ENCODE results near the gene ZFP69B. TPM values are rescaled to one million over a fixed set of nuclear protein-coding genes. Genes with fewer than 3 reads are reported as not detected.

The ZFP69B gene
- total and polyA plus RNA-seq, 2 donors (not counting 3 experiments of a cell fraction or from before 2014, with no cell fraction given) = 0.81 to 3.4 TPM

DNA sequence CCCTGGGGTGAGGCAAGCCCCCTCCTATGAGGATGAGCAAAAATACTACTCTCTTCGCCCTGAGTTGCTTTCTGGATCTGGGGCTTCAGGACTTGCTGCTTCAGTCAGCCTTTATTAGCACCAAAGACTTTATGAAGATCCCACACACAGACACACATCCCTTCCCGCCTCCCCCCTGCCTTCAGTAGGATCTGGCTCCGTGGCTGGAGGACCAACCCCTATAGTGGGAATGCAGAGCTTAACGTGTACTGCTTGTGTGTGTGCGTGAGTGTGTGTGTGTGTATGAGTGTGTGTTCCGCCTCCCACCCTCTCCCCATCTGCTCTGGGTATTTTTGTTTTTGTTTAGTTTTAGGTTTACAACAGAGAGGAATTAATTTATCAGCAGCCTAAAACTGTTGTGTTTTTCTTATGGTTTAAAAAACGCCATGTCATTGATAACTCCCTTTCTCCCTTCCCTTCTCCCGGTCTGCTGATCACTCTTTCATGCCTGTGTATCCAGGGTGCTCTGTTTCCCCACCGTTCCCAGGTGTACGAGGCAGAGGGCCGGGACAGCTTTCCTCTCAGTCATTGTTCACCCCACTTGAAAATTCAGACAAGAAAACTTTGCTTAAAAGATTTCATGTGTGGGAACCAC, 27.5 kb upstream of the ZFP69B start:
- ChIA-PET CTCF (interaction anchor here (4.8 kb wide), 1 partner anchor 16 kb away, joined by 34 read pairs; no protein-coding TSS in a partner anchor), POLR2A (no interaction called here)
- intact Hi-C loops (cut with micrococcal nuclease) = no loop called here
- H3K79me2 ChIP-seq (ENCODE audit: control insufficient read depth, insufficient read depth, low read length) = no peaks in the 10 kb centered on the region
- FAIRE-seq (no peak), DNase-seq (ENCODE audit: low read depth, low spot score) (no peak)
- dilution Hi-C loops (cut with MboI; ENCODE audit: extremely low pct_ligation_motif_present, low sequenced_read_pairs) = no loop called here
- TF ChIP-seq, protein P1, sequence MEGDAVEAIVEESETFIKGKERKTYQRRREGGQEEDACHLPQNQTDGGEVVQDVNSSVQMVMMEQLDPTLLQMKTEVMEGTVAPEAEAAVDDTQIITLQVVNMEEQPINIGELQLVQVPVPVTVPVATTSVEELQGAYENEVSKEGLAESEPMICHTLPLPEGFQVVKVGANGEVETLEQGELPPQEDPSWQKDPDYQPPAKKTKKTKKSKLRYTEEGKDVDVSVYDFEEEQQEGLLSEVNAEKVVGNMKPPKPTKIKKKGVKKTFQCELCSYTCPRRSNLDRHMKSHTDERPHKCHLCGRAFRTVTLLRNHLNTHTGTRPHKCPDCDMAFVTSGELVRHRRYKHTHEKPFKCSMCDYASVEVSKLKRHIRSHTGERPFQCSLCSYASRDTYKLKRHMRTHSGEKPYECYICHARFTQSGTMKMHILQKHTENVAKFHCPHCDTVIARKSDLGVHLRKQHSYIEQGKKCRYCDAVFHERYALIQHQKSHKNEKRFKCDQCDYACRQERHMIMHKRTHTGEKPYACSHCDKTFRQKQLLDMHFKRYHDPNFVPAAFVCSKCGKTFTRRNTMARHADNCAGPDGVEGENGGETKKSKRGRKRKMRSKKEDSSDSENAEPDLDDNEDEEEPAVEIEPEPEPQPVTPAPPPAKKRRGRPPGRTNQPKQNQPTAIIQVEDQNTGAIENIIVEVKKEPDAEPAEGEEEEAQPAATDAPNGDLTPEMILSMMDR (IDR thresholded peaks at IDR 0.05; ENCODE audit: extremely low read depth in 1 of 2, insufficient read depth in 1 of 2, low read depth in 1 of 2, low read length in 2 of 2) = no peak
- TF ChIP-seq JUN (IDR thresholded peaks at IDR 0.05; ENCODE audit: borderline replicate concordance, insufficient read depth, insufficient read length, low read depth) = no peak
- no peak for TF ChIP-seq MAX (IDR thresholded peaks at IDR 0.05; ENCODE audit: insufficient read depth, insufficient read length)
- H3K4me1 ChIP-seq (ENCODE audit: control insufficient read depth, extremely low read depth, insufficient read depth, low read length) = no peaks in the 10 kb centered on the region
- no TSS peak for BruUV-seq (replicated peaks)
- no peaks in the 10 kb centered on the region for H3K27me3 ChIP-seq (ENCODE audit: control insufficient read depth in 2 of 2, insufficient read depth in 2 of 2, low read length in 2 of 2)
- no peak overlapping the region for H3K4me2 ChIP-seq (ENCODE audit: insufficient read depth, low read length)
- no peaks in the 10 kb centered on the region for H4K20me1 ChIP-seq (replicated peaks; ENCODE audit: control insufficient read depth, extremely low read depth, insufficient read depth, low read length)
- H3K9me1 ChIP-seq (replicated peaks; ENCODE audit: control insufficient read depth, extremely low read depth, insufficient read depth, low read length) = no peaks in the 10 kb centered on the region
- no peak overlapping the region for H2AFZ ChIP-seq (ENCODE audit: low read depth, low read length)
- H3K4me3 ChIP-seq (replicated peaks in 1 of 3; ENCODE audit: insufficient read depth in 1 of 3, low read depth in 1 of 3, low read length in 3 of 3) = no peak overlapping the region
- H3K36me3 ChIP-seq (ENCODE audit: control insufficient read depth in 2 of 2, extremely low read depth in 1 of 2, insufficient read depth in 2 of 2, low read length in 2 of 2) = no peaks in the 10 kb centered on the region
- no peak overlapping the region for H3K27ac ChIP-seq (ENCODE audit: insufficient read depth, low read depth, low read length)
- no peaks in the 10 kb centered on the region for H3K9me3 ChIP-seq (replicated peaks; ENCODE audit: control insufficient read depth, insufficient read depth, low read length)
- H3K9ac ChIP-seq (replicated peaks; ENCODE audit: extremely low read depth, insufficient read depth, low read length) = no peak overlapping the region

- ChIA-PET CTCF (interaction anchor here (1.5 to 4.8 kb wide), 2 partner anchors 15 to 279 kb away, joined by 5 to 34 read pairs; no protein-coding TSS in a partner anchor), POLR2A (no interaction called here)
- H3K36me3 ChIP-seq (ENCODE audit: control insufficient read depth in 2 of 2, extremely low read depth in 1 of 2, insufficient read depth in 2 of 2, low read length in 2 of 2) = no peaks in the 10 kb centered on the region
- H3K27me3 ChIP-seq (ENCODE audit: control insufficient read depth in 2 of 2, insufficient read depth in 2 of 2, low read length in 2 of 2) = no peaks in the 10 kb centered on the region
- H3K9me1 ChIP-seq (replicated peaks; ENCODE audit: control insufficient read depth, extremely low read depth, insufficient read depth, low read length) = no peaks in the 10 kb centered on the region
- dilution Hi-C loops (cut with MboI; ENCODE audit: extremely low pct_ligation_motif_present, low sequenced_read_pairs) (no loop called here), intact Hi-C loops (cut with micrococcal nuclease) (no loop called here)
- no peak for FAIRE-seq
- H3K9me3 ChIP-seq (replicated peaks; ENCODE audit: control insufficient read depth, insufficient read depth, low read length) = no peaks in the 10 kb centered on the region
- no peak overlapping the region for H3K4me3 ChIP-seq (replicated peaks in 1 of 3; ENCODE audit: insufficient read depth in 1 of 3, low read depth in 1 of 3, low read length in 3 of 3)
- DNase-seq (ENCODE audit: low read depth, low spot score) = no peak
- H3K9ac ChIP-seq (replicated peaks; ENCODE audit: extremely low read depth, insufficient read depth, low read length) = no peak overlapping the region
- no peaks in the 10 kb centered on the region for H4K20me1 ChIP-seq (replicated peaks; ENCODE audit: control insufficient read depth, extremely low read depth, insufficient read depth, low read length)
- H2AFZ ChIP-seq (ENCODE audit: low read depth, low read length) = no peak overlapping the region
- TF ChIP-seq GATA2 (IDR thresholded peaks at IDR 0.05; ENCODE audit: insufficient read depth, insufficient read length, low read depth, low read length) (no peak), FOS (IDR thresholded peaks at IDR 0.05; ENCODE audit: borderline replicate concordance, insufficient read depth, low read length) (no peak), MAX (IDR thresholded peaks at IDR 0.05; ENCODE audit: insufficient read depth, insufficient read length) (no peak), POLR2AphosphoS5 (IDR thresholded peaks at IDR 0.05; ENCODE audit: insufficient read depth, low read depth, low read length) (no peak), EZH2 (IDR thresholded peaks at IDR 0.05; ENCODE audit: borderline replicate concordance, low read depth, low read length, severe bottlenecking) (no peak), JUN (IDR thresholded peaks at IDR 0.05; ENCODE audit: borderline replicate concordance, insufficient read depth, insufficient read length, low read depth) (no peak), MYC (IDR thresholded peaks at IDR 0.05; ENCODE audit: low read depth, low read length) (no peak), POLR2A (IDR thresholded peaks at IDR 0.05; ENCODE audit: low read depth, low read length) (no peak)
- TF ChIP-seq, protein P1 (IDR thresholded peaks at IDR 0.05; ENCODE audit: extremely low read depth in 1 of 2, insufficient read depth in 1 of 2, low read depth in 1 of 2, low read length in 2 of 2) = no peak
- H3K4me1 ChIP-seq (ENCODE audit: control insufficient read depth, extremely low read depth, insufficient read depth, low read length) = no peaks in the 10 kb centered on the region
- BruUV-seq (replicated peaks) = no TSS peak
- H3K27ac ChIP-seq (ENCODE audit: insufficient read depth, low read depth, low read length) = no peak overlapping the region
- no peak overlapping the region for H3K4me2 ChIP-seq (ENCODE audit: insufficient read depth, low read length)
- H3K79me2 ChIP-seq (ENCODE audit: control insufficient read depth, insufficient read depth, low read length) = no peaks in the 10 kb centered on the region
Observed at GRCh38 chr1:40423264-40423642, 27.0 kb upstream of the ZFP69B start.

Data from endothelial cell of umbilical vein (primary cell).